Loucy (cell line): ENCODE measurements around the gene RAB27B.

Experiments used
- H2AFZ ChIP-seq: fragments of 200-600 bp; sonication (generic); 2 replicates; pipeline ENCODE4 v1.6.0; 2016; ENCODE audit warnings: antibody characterized with exemption, mild to moderate bottlenecking, low read length, moderate library complexity
- H3F3A ChIP-seq: fragments of 200-600 bp; 2 replicates; pipeline ENCODE4 v1.6.0; 2016; ENCODE audit warnings: antibody characterized with exemption, low read depth, mild to moderate bottlenecking
- H3K27me3 ChIP-seq: fragments of 200-600 bp; sonication (generic); 2 replicates; pipeline ENCODE4 v1.6.1; 2014; ENCODE audit warnings: low read length, mild to moderate bottlenecking; ENCODE audit not compliant: insufficient read depth, poor library complexity, severe bottlenecking
- H3K36me3 ChIP-seq: fragments of 200-600 bp; sonication (generic); 2 replicates; pipeline ENCODE4 v1.6.1; 2016; ENCODE audit warnings: low read length; ENCODE audit not compliant: insufficient read depth
- H3K4me1 ChIP-seq: fragments of 200-600 bp; sonication (generic); 2 replicates; pipeline ENCODE4 v1.5.1; 2014; ENCODE audit warnings: low read length, mild to moderate bottlenecking; ENCODE audit not compliant: insufficient read depth, poor library complexity, severe bottlenecking
- H3K4me2 ChIP-seq: fragments of 200-600 bp; sonication (generic); 2 replicates; pipeline ENCODE4 v1.6.0; 2014; ENCODE audit warnings: antibody characterized with exemption, low read length, low read depth, mild to moderate bottlenecking; ENCODE audit not compliant: poor library complexity, severe bottlenecking
- H3K4me3 ChIP-seq: fragments of 200-600 bp; sonication (generic); 2 replicates; pipeline ENCODE4 v1.5.1; 2014; ENCODE audit warnings: low read length, mild to moderate bottlenecking, mixed read lengths; ENCODE audit not compliant: poor library complexity, severe bottlenecking
- H3K79me2 ChIP-seq: fragments of 200-600 bp; sonication (generic); 2 replicates; pipeline ENCODE4 v1.6.1; 2014; ENCODE audit warnings: low read length; ENCODE audit not compliant: insufficient read depth
- H3K9ac ChIP-seq: fragments of 200-600 bp; sonication (generic); 2 replicates; pipeline ENCODE4 v1.6.0; 2014; ENCODE audit warnings: mild to moderate bottlenecking, low read depth, low read length, moderate library complexity; ENCODE audit not compliant: poor library complexity, severe bottlenecking
- H3K9me2 ChIP-seq: fragments of 200-600 bp; sonication (generic); replicated peaks from 2 replicates; pipeline ENCODE4 v1.6.1; 2016; ENCODE audit warnings: low read depth, low read length, mixed read lengths
- H3K9me3 ChIP-seq: fragments of 200-600 bp; sonication (generic); 2 replicates; pipeline ENCODE4 v1.6.1; 2014; ENCODE audit warnings: mild to moderate bottlenecking, antibody characterized with exemption, low read length, low read depth; ENCODE audit not compliant: insufficient read depth
- H4K20me1 ChIP-seq: fragments of 200-600 bp; sonication (generic); 2 replicates; pipeline ENCODE4 v1.6.0; 2014; ENCODE audit warnings: antibody characterized with exemption, low read length, mild to moderate bottlenecking; ENCODE audit not compliant: insufficient read depth, poor library complexity, severe bottlenecking
- EZH2phosphoT487 ChIP-seq: fragments of 200-600 bp; IDR thresholded peaks from 2 replicates; pipeline ENCODE4 v1.6.1; 2018; ENCODE audit warnings: antibody characterized with exemption, mild to moderate bottlenecking, moderate library complexity, borderline replicate concordance
- TF ChIP-seq, protein P1 (sequence below): fragments of 200-600 bp; sonication (generic); conservative IDR thresholded peaks from 2 replicates; pipeline ENCODE4 v1.5.1; 2014; ENCODE audit warnings: mild to moderate bottlenecking, antibody characterized with exemption, low read length

RAB27B gene

DNA sequence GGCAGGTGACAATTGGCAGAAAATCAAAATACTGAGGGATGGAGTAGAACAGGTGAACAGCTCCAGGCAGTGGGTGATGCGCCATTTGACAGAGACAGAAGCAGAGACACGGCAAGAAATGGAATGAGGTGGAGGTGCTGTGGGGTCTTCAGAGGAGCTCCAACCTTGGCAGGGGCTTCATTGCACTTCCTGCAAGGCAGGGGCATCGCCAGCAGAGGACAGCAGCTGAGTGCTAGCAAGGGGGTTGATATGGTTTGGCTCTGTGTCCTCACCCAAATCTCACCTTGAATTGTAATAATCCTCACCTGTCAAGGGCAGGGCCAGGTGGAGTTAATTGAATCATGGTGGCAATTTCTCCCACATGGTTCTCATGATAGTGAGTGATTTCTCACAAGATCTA is 88.2 kb downstream of the RAB27B start:
- Histone ChIP-seq H3K4me1 (no peaks in the 10 kb centered on the region), H4K20me1 (no peaks in the 10 kb centered on the region), H3K4me2 (no peak overlapping the region), H3K27me3 (no peaks in the 10 kb centered on the region), H3K9ac (no peak overlapping the region), H3K9me2 (no peaks in the 10 kb centered on the region), H3K9me3 (no peaks in the 10 kb centered on the region), H3F3A (no peaks in the 10 kb centered on the region), H3K36me3 (no peaks in the 10 kb centered on the region), H2AFZ (no peak overlapping the region), H3K79me2 (no peaks in the 10 kb centered on the region), H3K4me3 (no peak overlapping the region)
- no peak for TF ChIP-seq EZH2phosphoT487
- TF ChIP-seq, protein P1, sequence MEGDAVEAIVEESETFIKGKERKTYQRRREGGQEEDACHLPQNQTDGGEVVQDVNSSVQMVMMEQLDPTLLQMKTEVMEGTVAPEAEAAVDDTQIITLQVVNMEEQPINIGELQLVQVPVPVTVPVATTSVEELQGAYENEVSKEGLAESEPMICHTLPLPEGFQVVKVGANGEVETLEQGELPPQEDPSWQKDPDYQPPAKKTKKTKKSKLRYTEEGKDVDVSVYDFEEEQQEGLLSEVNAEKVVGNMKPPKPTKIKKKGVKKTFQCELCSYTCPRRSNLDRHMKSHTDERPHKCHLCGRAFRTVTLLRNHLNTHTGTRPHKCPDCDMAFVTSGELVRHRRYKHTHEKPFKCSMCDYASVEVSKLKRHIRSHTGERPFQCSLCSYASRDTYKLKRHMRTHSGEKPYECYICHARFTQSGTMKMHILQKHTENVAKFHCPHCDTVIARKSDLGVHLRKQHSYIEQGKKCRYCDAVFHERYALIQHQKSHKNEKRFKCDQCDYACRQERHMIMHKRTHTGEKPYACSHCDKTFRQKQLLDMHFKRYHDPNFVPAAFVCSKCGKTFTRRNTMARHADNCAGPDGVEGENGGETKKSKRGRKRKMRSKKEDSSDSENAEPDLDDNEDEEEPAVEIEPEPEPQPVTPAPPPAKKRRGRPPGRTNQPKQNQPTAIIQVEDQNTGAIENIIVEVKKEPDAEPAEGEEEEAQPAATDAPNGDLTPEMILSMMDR, result peak; percentile 40

DNA sequence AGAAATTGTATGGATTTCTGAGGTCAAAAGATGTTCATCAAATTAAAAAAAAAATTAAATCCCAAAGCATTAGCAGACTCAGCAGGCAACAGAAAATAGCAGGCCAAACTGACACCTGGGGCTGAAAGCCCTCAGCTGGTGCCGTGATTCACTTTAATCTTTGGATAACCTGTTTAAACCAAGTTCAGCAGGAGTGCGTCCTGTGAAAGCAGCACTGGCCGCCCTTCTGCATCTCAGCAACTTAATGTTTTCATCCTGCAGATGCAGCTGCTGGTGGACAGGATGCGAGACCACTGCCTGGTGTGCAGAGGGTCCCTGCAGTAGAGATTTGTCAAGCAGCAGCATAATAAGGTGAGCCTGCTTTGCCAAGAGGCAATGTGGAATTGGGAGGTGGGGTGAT is 89.8 kb downstream of the RAB27B start:
- no peak overlapping the region for H3K9ac ChIP-seq
- H3K4me1 ChIP-seq, result no peaks in the 10 kb centered on the region

DNA sequence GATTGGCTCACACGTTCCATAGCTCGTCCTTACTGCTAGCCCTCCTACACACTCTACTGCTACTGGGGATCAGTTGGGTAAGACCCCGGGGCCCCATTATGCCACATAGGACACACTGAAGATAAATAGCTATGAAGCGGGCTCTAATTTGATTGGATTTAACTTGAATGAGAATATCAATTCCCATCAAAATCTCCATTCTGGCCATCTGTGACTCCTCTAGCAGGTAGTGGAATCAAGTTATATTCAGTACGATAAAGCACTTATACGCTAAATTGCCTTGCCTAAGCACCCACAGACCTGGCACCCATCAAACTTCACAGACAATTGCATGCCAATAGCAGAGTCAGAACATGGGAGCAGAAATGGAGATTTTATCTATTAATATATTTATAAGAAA is 91.1 kb downstream of the RAB27B start:
- no peaks in the 10 kb centered on the region for H3K9me2 ChIP-seq
- H2AFZ ChIP-seq, result no peak overlapping the region
- H3K9me3 ChIP-seq, result no peaks in the 10 kb centered on the region
- H3K4me1 ChIP-seq, result peaks cover 4% of the 10 kb centered on the region
- TF ChIP-seq EZH2phosphoT487, result no peak
- TF ChIP-seq, protein P1, result no peak
- no peaks in the 10 kb centered on the region for H4K20me1 ChIP-seq
- no peaks in the 10 kb centered on the region for H3K27me3 ChIP-seq
- no peaks in the 10 kb centered on the region for H3F3A ChIP-seq
- no peaks in the 10 kb centered on the region for H3K79me2 ChIP-seq
- no peak overlapping the region for H3K4me2 ChIP-seq
- H3K9ac ChIP-seq, result no peak overlapping the region
- H3K4me3 ChIP-seq, result no peak overlapping the region
- no peaks in the 10 kb centered on the region for H3K36me3 ChIP-seq

More for the DNA sequence above, 89.8 kb downstream of the RAB27B start:
- H2AFZ ChIP-seq, result no peak overlapping the region
- no peak for TF ChIP-seq EZH2phosphoT487
- TF ChIP-seq, protein P1, result no peak
- H3K79me2 ChIP-seq, result no peaks in the 10 kb centered on the region
- H3K4me3 ChIP-seq, result no peak overlapping the region
- H3K36me3 ChIP-seq, result no peaks in the 10 kb centered on the region
- no peak overlapping the region for H3K4me2 ChIP-seq
- H3K27me3 ChIP-seq, result no peaks in the 10 kb centered on the region
- no peaks in the 10 kb centered on the region for H3K9me3 ChIP-seq
- H3K9me2 ChIP-seq, result no peaks in the 10 kb centered on the region
- H3F3A ChIP-seq, result no peaks in the 10 kb centered on the region
- no peaks in the 10 kb centered on the region for H4K20me1 ChIP-seq
